ENCODE measurements around the gene MAP3K6.

The MAP3K6 gene

DNA sequence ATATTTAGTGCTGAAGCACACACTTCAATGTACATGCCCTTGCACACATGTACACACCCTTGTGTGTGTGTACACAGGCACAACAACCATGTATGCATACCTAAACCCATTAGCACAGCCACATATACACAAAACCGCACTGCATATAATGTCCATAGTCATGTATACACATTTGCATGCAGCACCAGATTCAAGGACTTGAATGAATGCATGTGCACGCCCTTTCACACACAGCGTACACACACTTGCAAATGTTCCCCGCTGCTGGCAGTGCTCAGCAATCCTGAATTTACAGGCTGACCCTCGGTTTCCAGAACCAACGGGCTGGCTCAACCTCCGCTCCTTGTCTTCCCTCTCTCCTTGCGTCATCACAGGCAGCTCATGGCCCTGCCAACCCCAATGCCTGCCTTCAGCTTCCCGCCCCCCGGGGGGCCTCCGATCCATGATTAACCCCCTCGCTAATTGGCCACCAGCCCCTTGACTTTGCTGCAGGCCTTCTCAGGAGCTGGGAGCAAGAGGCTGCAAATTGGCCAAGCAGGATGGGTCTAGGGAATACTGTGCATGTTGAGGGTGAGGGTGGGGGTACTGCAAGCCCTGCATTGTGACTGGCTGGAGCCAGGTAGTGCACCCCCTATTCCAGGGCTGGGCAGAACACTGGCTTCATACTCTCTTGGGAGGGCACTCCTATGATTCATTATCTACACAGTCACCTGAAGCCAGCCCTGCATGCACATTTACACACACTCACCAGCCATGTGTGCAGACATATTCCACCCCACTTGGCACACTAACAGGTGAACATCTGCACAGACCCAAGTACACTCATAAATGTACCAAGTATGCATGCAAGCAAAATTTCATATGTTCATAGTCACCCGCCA, 33.6 kb upstream of the MAP3K6 start:
- no peak overlapping the region for H3K4me3 ChIP-seq (ENCODE audit: low read depth, low read length)
- TF ChIP-seq, protein P1, sequence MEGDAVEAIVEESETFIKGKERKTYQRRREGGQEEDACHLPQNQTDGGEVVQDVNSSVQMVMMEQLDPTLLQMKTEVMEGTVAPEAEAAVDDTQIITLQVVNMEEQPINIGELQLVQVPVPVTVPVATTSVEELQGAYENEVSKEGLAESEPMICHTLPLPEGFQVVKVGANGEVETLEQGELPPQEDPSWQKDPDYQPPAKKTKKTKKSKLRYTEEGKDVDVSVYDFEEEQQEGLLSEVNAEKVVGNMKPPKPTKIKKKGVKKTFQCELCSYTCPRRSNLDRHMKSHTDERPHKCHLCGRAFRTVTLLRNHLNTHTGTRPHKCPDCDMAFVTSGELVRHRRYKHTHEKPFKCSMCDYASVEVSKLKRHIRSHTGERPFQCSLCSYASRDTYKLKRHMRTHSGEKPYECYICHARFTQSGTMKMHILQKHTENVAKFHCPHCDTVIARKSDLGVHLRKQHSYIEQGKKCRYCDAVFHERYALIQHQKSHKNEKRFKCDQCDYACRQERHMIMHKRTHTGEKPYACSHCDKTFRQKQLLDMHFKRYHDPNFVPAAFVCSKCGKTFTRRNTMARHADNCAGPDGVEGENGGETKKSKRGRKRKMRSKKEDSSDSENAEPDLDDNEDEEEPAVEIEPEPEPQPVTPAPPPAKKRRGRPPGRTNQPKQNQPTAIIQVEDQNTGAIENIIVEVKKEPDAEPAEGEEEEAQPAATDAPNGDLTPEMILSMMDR (IDR thresholded peaks at IDR 0.05; ENCODE audit: borderline replicate concordance, insufficient read depth, low read depth, low read length) = no peak

DNA sequence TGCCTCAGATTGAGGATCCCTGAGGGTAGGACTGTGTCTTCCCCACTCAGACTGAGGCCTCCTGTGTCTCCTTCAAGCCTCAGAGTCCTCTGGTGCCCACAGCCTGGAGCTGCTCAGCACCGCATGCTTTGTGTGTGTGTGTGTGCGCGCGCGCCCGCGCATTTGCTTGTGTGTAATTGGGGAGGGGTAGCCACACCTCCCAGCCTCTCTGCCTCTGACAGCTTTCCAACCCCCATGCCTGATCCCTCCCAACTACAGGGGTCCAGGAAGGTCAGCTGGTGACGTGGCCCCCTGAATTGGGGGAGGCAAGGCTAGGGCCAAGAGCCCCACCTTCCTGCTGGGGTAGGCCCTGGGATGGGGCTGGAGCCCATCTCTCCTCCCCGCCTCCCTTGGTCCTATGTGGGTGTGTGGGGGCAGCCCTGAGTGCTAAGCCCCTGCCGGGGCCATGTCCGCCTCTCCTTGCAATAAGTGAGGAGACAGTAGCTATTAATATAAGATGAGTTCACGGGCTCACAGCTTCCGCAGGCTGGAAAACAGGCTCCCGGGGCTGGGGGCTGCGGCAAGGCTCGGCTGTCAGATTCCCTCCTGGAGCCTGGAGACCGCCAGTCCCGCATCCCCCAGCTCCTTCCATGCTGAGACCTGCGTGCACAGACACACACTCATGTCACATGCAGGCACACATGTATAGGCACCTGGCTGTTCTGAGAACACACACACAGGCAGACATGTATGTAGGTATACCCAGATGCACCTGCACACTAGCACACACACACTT, 32.7 kb upstream of the MAP3K6 start:
- TF ChIP-seq, protein P1 (IDR thresholded peaks at IDR 0.05; ENCODE audit: borderline replicate concordance, insufficient read depth, low read depth, low read length) = no peak
- no peak overlapping the region for H3K4me3 ChIP-seq (ENCODE audit: low read depth, low read length)

DNA sequence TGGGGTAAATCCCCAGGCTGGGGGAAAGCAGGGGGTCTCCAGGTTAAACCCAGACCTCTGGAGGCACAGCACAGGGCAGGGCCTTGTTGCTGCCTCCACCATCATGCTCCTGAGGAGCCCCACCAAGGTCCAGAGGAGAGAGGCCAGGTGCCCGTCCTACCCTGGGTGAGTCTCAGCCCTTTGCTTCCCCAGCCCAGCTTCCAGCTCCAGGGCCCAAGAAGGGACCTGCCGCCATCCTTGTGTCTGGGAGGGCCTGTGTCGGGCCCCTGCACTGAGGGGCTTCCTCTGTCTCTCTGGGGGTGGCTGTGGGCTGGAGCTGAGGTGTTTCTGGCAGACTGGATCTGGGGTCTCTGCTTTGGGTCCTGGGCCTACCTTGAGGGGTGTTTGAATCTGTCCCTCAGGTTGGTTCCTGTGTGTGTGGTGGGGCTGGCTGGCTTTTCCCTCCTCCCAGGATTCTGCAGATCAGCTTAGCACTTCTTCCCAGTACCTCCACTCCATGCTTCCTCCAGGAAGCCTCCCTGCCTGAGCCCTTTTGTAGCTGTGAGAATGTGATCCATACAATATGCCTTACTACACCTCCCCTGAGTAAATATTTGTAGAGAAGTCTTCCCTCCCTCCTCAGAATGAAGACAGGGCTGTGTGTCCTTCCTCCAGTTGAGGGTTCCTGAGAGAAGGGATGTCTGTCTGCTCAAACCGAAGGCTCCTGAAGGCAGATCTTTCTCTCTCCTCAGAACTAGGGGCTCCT, 31.8 kb upstream of the MAP3K6 start:
- TF ChIP-seq, protein P1 (IDR thresholded peaks at IDR 0.05; ENCODE audit: borderline replicate concordance, insufficient read depth, low read depth, low read length) = no peak
- no peak overlapping the region for H3K4me3 ChIP-seq (ENCODE audit: low read depth, low read length)

DNA sequence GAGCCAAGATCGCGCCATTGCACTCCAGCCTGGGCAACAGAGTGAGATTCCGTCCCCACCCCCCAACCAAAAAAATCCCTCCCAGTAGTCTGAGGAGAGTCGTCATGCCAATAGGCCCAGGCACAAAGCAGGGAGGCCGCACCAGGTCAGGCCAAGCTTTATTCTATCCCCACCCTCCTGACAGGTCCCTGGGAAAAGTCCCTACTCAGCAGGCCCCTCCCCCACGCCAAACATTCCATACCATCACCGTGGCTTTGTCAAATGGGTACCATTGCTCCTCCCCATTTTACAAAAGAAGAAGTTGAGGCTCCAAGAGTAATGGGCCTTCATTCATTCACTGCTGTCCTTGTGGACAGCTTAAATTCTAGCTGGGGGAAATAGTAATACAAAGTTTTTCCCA, 31.0 kb upstream of the MAP3K6 start:
- no peak overlapping the region for H3K4me3 ChIP-seq (ENCODE audit: low read depth, low read length)
- TF ChIP-seq, protein P1 (IDR thresholded peaks at IDR 0.05; ENCODE audit: borderline replicate concordance, insufficient read depth, low read depth, low read length) = no peak

DNA sequence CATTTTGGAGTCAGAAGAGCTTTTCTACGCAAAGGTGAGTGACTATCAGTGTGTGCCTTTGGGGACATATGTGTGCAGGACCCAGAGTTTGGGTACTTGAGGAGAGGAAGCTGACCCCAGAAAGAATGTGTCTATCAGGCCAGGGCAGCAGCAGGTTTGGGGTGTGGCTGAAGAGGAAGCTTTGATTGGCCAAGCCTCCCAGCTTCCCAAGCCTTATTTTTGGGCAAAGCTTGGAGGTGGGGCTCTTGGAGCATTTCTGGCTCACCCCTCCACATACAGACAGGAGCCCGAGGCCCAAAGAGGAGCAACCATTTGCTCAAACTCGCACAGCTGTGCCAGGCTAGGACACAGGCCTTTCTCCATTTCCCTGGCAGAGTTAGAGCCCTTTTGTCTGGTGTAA, 30.3 kb upstream of the MAP3K6 start:
- TF ChIP-seq, protein P1 (IDR thresholded peaks at IDR 0.05; ENCODE audit: borderline replicate concordance, insufficient read depth, low read depth, low read length) = no peak

DNA sequence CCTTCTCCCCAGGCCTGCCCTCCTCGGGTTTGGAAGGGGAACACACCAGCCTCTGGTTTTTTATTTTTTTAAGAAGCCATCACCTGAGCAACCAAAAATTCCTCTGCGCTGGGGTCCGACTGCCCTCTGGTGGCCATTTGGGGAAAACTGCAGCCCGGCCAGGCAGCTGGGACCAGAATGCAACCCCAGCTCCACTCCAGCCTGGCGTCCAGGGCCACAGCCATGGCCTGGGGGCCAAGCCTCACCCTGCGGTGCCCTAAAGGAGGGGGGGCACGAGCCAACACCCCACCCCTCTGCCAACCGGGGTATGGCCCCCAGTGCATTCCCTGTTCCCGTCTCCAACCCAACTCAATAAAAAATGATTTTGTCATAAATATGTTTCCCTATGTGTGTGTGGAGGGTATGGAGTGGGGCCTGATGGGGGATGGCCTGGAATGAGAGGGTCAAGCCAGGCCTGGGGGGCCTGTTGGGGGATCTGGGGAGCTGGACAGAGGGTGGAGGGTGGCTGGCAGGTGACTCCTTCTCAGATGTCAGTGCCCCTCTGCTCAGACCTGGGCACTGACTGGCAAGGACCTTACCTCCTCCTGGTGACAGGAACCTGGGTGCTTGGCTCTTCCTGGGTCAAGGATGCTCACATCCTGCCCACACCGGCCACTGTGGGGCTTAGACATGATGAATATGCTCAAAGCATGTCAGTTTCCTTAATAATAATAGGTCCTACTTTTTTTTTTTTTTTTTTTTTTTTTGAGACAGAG, 28.9 kb upstream of the MAP3K6 start:
- TF ChIP-seq, protein P1 (IDR thresholded peaks at IDR 0.05; ENCODE audit: borderline replicate concordance, insufficient read depth, low read depth, low read length) = peak; percentile 90

More for the DNA sequence above, 30.3 kb upstream of the MAP3K6 start:
- H3K4me3 ChIP-seq (ENCODE audit: low read depth, low read length) = no peak overlapping the region

More for the DNA sequence above, 28.9 kb upstream of the MAP3K6 start:
- H3K4me3 ChIP-seq (ENCODE audit: low read depth, low read length) = no peak overlapping the region
